HepG2 (cell line): ENCODE data around the gene WWTR1. TPM values are rescaled to one million over a fixed set of nuclear protein-coding genes. Genes with fewer than 3 reads are reported as not detected.
A peak's percentile ranks its signal among the peaks of the same experiment; 100 is the strongest.

Experiments
- ATAC-seq: fragments of 200-7000 bp; cut with Tn5 transposase; 3 replicates; pipeline ENCODE4 v1.9.1; 2020; ENCODE audit warnings: mild to moderate bottlenecking, moderate library complexity
- BruUV-seq: library from RNA; stranded (reverse); fragments of 400-500 nt; replicated peaks from 2 replicates; lab custom pipeline; 2021; lab: Mats Ljungman, UMichigan
- CTCF ChIA-PET: fragments of 300-600 bp; formaldehyde crosslinking; extraction: SDS; loops from one replicate; lab custom pipeline; 2021; ENCODE audit warnings: low total read pairs, inconsistent platforms, low intra/inter-chr PET ratio; lab: Yijun Ruan, JAX
- POLR2A ChIA-PET: fragments of 350-600 bp; sonication (Branson Sonifier 250); formaldehyde crosslinking; loops from one replicate; lab custom pipeline; 2020; ENCODE audit warnings: antibody characterized with exemption, inconsistent platforms; lab: Yijun Ruan, JAX
- DNase-seq: peaks from one replicate; pipeline ENCODE4 v3.0.0-alpha.2; 2015; ENCODE audit warnings: low spot score
- FAIRE-seq: peaks from 3 replicates; lab custom pipeline; 2011; peaks lifted over from hg19 to GRCh38; lab: Jason Lieb, UNC
- H2AFZ ChIP-seq: one replicate; pipeline ENCODE4 v1.6.1; 2011; ENCODE audit warnings: low read length, inconsistent platforms
- H3K27ac ChIP-seq: fragments of 300-600 bp; 3 replicates; pipeline ENCODE4 v1.8.0; 2011; ENCODE audit warnings: mixed run types, mild to moderate bottlenecking, mixed read lengths, low read length, inconsistent platforms; ENCODE audit not compliant: insufficient read depth; ENCODE audit errors: extremely low read length
- H3K27me3 ChIP-seq, 2 experiments: fragments of 200-600 bp in 1 of 2; 2 replicates in 1 of 2; 3 replicates in 1 of 2; pipeline versions ENCODE4 v1.6.0 to v1.8.0; 2011; ENCODE audit warnings: low read length in 2 of 2, mild to moderate bottlenecking in 2 of 2, moderate library complexity in 2 of 2, inconsistent platforms in 1 of 2; ENCODE audit not compliant: insufficient read depth in 2 of 2, control insufficient read depth in 1 of 2
- H3K36me3 ChIP-seq, 2 experiments: fragments of 200-600 bp in 1 of 2; replicated peaks in 1 of 2; 2 replicates in 1 of 2; 3 replicates in 1 of 2; pipeline versions ENCODE4 v1.5.1 to v1.8.0; 2011; ENCODE audit warnings: low read length in 2 of 2, inconsistent platforms in 1 of 2; ENCODE audit not compliant: insufficient read depth in 2 of 2, control insufficient read depth in 1 of 2
- H3K4me1 ChIP-seq: 2 replicates; pipeline ENCODE4 v1.5.1; 2012; ENCODE audit warnings: low read length, inconsistent platforms; ENCODE audit not compliant: insufficient read depth
- H3K4me2 ChIP-seq: 2 replicates; pipeline ENCODE4 v1.6.0; 2011; ENCODE audit warnings: low read depth, low read length, inconsistent platforms
- H3K4me3 ChIP-seq, 3 experiments: fragments of 200-600 bp in 1 of 3; sonication (generic), shearing (Covaris generic) in 1 of 3; replicated peaks in 1 of 3; 2 replicates each; pipeline ENCODE4 v1.5.1; 2011 to 2016; ENCODE audit warnings: low read length in 3 of 3, inconsistent platforms in 2 of 3, low read depth in 2 of 3, mild to moderate bottlenecking in 2 of 3, control low read depth in 1 of 3, mixed read lengths in 1 of 3; ENCODE audit not compliant: insufficient read depth in 1 of 3
- H3K79me2 ChIP-seq: one replicate; pipeline ENCODE4 v1.6.1; 2011; ENCODE audit warnings: low read length, inconsistent platforms; ENCODE audit not compliant: insufficient read depth
- H3K9ac ChIP-seq: 2 replicates; pipeline ENCODE4 v1.6.0; 2011; ENCODE audit warnings: mild to moderate bottlenecking, low read depth, low read length, inconsistent platforms; ENCODE audit not compliant: insufficient read depth
- H3K9me3 ChIP-seq: 2 replicates; pipeline ENCODE4 v1.5.1; 2012; ENCODE audit warnings: mild to moderate bottlenecking, low read length
- H4K20me1 ChIP-seq: 2 replicates; pipeline ENCODE4 v1.6.0; 2011; ENCODE audit warnings: inconsistent platforms, mild to moderate bottlenecking, low read length, moderate library complexity; ENCODE audit not compliant: insufficient read depth
- ATF7-NPFF ChIP-seq: sonication (generic); formaldehyde crosslinking; IDR thresholded peaks from 2 replicates; pipeline ENCODE4 v1.8.1; 2023; ENCODE audit warnings: mild to moderate bottlenecking, low read depth, missing genetic modification reagents, moderate library complexity
- HCFC1 ChIP-seq: fragments of 150-350 bp; IDR thresholded peaks from 2 replicates; pipeline ENCODE4 v1.6.1; 2014; ENCODE audit warnings: low read depth, low read length
- HDAC6 ChIP-seq: fragments of 200-600 bp; sonication (generic); IDR thresholded peaks from 2 replicates; pipeline ENCODE4 v1.7.0; 2017; ENCODE audit warnings: mild to moderate bottlenecking, antibody characterized with exemption, low read length, low read depth
- NAIF1 ChIP-seq: sonication (generic); formaldehyde crosslinking; IDR thresholded peaks from 2 replicates; pipeline ENCODE4 v1.5.0; 2020; ENCODE audit warnings: mild to moderate bottlenecking, missing genetic modification reagents, borderline replicate concordance
- RBM22 ChIP-seq: fragments of 200-400 bp; formaldehyde crosslinking; optimal IDR thresholded peaks from 2 replicates; pipeline ENCODE3; 2017; ENCODE audit warnings: mild to moderate bottlenecking, low read length, moderate library complexity
- SAFB2 ChIP-seq: sonication (generic); formaldehyde crosslinking; IDR thresholded peaks from 2 replicates; pipeline ENCODE4 v1.5.1; 2020; ENCODE audit warnings: missing genetic modification reagents, low read depth, mild to moderate bottlenecking, borderline replicate concordance
- TFDP1 ChIP-seq: IDR thresholded peaks from 2 replicates; pipeline ENCODE4 v1.6.1; 2016; ENCODE audit warnings: missing compliant biosample characterization, missing genetic modification reagents, borderline replicate concordance
- ZNF3 ChIP-seq: IDR thresholded peaks from 2 replicates; pipeline ENCODE4 v1.7.0; 2017; ENCODE audit warnings: inconsistent platforms
- ZNF430 ChIP-seq: sonication (generic); formaldehyde crosslinking; IDR thresholded peaks from 2 replicates; pipeline ENCODE4 v1.9.0; 2021; ENCODE audit warnings: mild to moderate bottlenecking, missing genetic modification reagents
- ZNF530 ChIP-seq: sonication (generic); formaldehyde crosslinking; IDR thresholded peaks from 2 replicates; pipeline ENCODE4 v1.5.0; 2020; ENCODE audit warnings: low read depth, mild to moderate bottlenecking, missing genetic modification reagents
- ZNF563 ChIP-seq: sonication (generic); formaldehyde crosslinking; IDR thresholded peaks from 2 replicates; pipeline ENCODE4 v1.8.0; 2022; ENCODE audit warnings: mild to moderate bottlenecking, moderate library complexity, missing genetic modification reagents
- ZNF644 ChIP-seq: IDR thresholded peaks from 2 replicates; pipeline ENCODE4 v1.6.1; 2016; ENCODE audit warnings: low read depth
- WGBS: methylation state at CpG from one replicate; pipeline ENCODE4 v1.1.6; 2017; ENCODE audit warnings: low lambda C conversion rate; 5-methylcytosine and 5-hydroxymethylcytosine counted together
- in situ Hi-C: cut with HindIII; loops from 2 replicates; pipeline ENCODE4 v1.10.0; 2017; ENCODE audit warnings: low pct_unique_long_range_greater_than_20kb; ENCODE audit not compliant: extremely low pct_ligation_motif_present
- intact Hi-C: fragments of 100-400 bp; cut with micrococcal nuclease; formaldehyde crosslinking; loops from one replicate; pipeline ENCODE4 v1.10.0; 2022; ENCODE audit not compliant: unreplicated experiment
- polyA plus RNA-seq, 8 experiments: library from polyadenylated mRNA; depleted of rRNA in 3 of 8; stranded (reverse) in 7 of 8; unstranded in 1 of 8; fragments of >200 nt; fragmentation: Illumina TruSeq in 4 of 8; extraction: Trizol in 4 of 8; gene quantifications; 2 replicates each; pipeline versions ENCODE4 v1.2.1 to v1.2.3, GENCODE V29; 2011 to 2016; ENCODE audit warnings: low read depth in 4 of 8, missing spikeins in 1 of 8, mixed read lengths in 1 of 8; ENCODE audit not compliant: insufficient read depth in 1 of 8
- total RNA-seq, 5 experiments: library from RNA; depleted of rRNA; stranded (reverse); fragments of >200 nt; fragmentation: Illumina TruSeq; extraction: Trizol; gene quantifications; 2 replicates each; pipeline ENCODE4 v1.2.3, GENCODE V29; 2016; ENCODE audit warnings: low read depth in 1 of 5

The WWTR1 gene
- total and polyA plus RNA-seq, 2 of the 13 experiments (the other 11 are each of a cell fraction or from before 2014, with no cell fraction given): 19.7 to 139 TPM

GRCh38 chr3:149593418-149594160 is 64.2 kb downstream of the WWTR1 start (continued):
- TF ChIP-seq ZNF563: no peak
- no peak for TF ChIP-seq ZNF430 (CRISPR knock-in tag)
- no peak for TF ChIP-seq HDAC6
- TF ChIP-seq ATF7-NPFF (CRISPR knock-in tag): no peak

GRCh38 chr3:149592758-149593240 is 65.0 kb downstream of the WWTR1 start:
- POLR2A ChIA-PET: no interaction called here

More at GRCh38 chr3:149592758-149593240, 65.0 kb downstream of the WWTR1 start:
- no peaks in the 10 kb centered on the region for H3K27me3 ChIP-seq
- DNase-seq (no peak), ATAC-seq (no peak), FAIRE-seq (no peak)
- TF ChIP-seq SAFB2 (CRISPR knock-in tag) (no peak), RBM22 (peak; percentile 54), TFDP1 (CRISPR knock-in tag) (no peak), ZNF530 (CRISPR knock-in tag) (no peak), ZNF644 (CRISPR knock-in tag) (no peak), NAIF1 (CRISPR knock-in tag) (no peak), ZNF3 (CRISPR knock-in tag) (no peak), HCFC1 (no peak)
- H3K27ac ChIP-seq: no peak overlapping the region
- H4K20me1 ChIP-seq: peaks cover 14% of the 10 kb centered on the region; the same call in 1 of the 2 replicates
- 97% methylated on average over 9 of the region's 9 CpGs for WGBS
- peaks cover 15% of the 10 kb centered on the region for H3K4me1 ChIP-seq
- CTCF ChIA-PET: no interaction called here
- H2AFZ ChIP-seq: no peak overlapping the region
- in situ Hi-C loops: no loop called here
- no peak overlapping the region for H3K4me3 ChIP-seq
- H3K4me2 ChIP-seq: no peak overlapping the region
- H3K9me3 ChIP-seq: no peaks in the 10 kb centered on the region
- BruUV-seq: no TSS peak
- no peak overlapping the region for H3K9ac ChIP-seq
- intact Hi-C loops: no loop called here
- peaks cover 6 to 34% of the 10 kb centered on the region in 2 experiments for H3K36me3 ChIP-seq
- peaks cover 93% of the 10 kb centered on the region for H3K79me2 ChIP-seq
